ENCODE data around the gene VAT1L. TPM values are rescaled to one million over a fixed set of nuclear protein-coding genes. Genes with fewer than 3 reads are reported as not detected.

VAT1L gene
- total RNA-seq, 2 donors from 2014 or later: 0.73 to 1.6 TPM

DNA sequence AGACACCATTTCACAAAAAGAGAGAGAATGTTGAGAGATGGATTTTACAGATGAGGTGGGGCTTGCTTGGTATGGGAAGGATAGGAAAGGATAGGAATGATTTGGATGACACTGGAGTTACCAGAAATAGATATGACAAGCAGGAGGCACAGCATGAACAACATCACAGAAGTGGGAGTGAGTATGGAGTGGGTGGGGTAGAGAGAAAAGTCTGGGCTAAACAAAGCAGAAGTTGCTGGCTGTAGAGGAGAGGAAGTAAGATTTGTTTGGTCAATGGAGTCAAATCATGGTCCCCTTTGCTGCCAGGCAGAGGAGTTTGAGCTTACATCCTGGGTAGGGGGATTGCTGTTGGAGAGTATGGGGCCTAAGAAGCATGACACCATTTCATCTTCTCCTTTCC, 101.7 kb downstream of the VAT1L start:
- DNase-seq (no peak), ATAC-seq (no peak)
- intact Hi-C loops (cut with DNase I, micrococcal nuclease): no loop called here

DNA sequence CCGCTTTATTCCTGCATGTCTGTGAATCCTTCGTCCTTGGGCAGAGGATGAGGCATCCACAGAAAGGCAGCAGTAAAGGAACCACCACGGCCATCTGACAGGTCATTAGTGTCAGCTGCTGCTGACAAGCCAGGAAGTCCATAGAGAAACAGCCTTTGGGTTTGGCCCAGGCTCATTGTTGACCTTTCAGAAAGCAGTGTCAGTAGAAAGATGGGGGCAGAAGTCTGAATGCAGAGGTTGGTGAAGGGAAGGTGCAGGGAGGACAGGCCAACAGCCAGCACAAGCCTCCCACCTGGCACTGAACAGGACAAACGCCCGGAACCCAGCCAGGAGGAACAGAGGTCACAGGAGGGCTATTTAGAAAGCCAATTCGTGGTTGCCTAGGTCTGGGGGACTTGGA, 105.8 kb downstream of the VAT1L start:
- DNase-seq (no peak), ATAC-seq (no peak)
- intact Hi-C loops (cut with DNase I, micrococcal nuclease): no loop called here

DNA sequence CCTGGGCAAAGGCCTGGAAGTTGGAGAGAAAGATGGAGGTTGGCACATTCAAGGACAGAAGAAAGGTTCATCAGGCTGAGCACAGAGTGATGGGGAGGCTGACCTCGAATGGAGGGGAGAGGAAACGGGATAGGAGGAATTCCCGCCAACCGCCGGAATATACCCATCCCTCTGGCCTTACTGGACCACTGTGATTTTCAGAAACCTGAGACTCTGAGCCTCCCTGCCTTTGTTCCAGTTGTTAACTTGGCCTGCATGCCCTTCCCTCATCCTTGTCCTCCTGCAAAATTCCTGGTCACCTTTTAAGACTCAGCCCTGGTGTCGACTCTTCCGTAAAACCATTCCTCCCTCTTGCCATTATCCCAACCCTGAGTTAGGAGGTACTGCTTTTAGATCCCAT, 107.6 kb downstream of the VAT1L start:
- no peak for ATAC-seq
- intact Hi-C loops (cut with DNase I, micrococcal nuclease): no loop called here
- no peak for DNase-seq

DNA sequence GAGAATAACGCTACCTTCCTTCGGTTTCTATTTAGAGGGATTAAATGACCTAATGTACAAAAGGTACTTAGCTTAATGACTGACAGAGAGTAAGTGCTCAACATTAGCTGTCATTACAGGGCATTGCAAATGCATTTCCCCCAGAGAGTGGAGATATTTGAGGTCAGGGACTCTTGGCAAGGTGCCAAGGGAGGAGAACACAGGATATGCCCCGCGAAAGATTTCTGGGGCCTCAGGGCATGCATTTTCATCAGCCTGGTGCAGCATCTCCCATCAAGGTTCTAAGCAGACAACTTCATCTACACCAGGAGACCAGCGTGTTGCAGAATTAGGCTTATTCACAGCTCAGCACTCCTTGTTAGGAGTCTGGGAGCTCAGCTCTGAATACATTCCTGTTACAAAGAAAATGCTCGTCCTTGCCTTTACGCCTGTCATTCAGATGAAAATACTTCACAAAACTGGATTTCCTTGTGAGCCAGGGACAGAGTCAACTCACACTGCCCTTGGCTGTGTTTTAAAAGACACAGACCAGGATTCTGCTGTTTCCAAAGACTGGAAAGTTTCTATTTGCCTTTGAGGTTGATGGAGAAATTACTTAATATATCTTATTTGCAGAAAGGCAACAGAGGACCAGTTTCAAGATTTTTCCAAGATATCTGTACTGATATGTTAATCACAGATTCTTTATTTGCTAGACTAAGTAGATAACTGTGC, 108.2 kb downstream of the VAT1L start:
- DNase-seq (no peak), ATAC-seq (no peak)
- intact Hi-C loops (cut with DNase I, micrococcal nuclease): no loop called here

DNA sequence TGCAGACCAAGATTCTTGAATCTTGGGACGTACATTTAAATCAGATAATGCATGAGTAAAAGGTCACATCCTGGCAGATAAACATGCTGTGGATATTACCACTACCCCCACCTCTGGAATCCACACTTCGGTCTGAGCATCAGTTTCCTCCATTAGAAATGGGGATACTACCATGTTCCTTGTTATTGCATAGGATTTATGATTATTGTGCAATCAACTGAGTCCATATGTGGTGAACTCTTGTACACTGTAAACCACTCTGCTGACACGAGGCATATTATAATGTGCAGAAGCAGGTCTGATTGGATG, 108.7 kb downstream of the VAT1L start:
- DNase-seq (no peak), ATAC-seq (peak; percentile 59)
- intact Hi-C loops (cut with DNase I, micrococcal nuclease): no loop called here

DNA sequence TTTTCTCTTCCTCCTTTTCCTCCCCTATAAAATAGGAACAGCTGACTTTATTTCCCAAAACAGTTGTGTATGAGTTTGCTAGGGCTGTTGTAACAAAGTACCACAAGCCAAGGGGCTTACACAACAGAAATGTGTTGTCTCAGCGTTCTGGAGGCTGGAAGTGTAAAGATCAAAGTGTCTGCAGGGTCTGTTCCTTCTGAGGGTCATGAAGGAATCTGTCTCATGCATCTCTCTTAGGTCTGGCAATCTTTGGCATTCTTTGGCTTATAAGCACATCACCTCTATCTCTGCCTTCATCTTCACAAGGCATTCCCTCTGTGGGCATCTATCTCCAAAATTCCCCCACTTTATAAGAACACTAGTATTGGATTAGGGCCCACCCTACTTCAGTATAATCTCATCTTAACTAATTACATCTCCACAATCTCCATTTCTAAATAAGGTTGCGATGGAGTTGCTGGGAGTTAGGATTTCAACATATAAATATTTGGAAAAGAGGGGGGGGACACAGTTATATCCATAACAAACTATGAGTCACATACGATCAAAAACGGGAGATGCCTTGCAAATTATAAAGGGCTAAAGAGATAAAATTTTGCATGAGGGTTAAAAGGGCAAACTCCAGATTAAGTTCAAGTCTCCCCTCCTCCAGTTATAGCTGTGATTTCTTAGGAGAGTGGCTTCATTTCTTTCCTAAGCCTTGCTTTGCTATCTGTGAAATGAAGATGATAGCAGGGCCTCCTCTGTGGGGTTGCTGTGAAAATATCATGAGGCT, 109.7 kb downstream of the VAT1L start:
- no peak for ATAC-seq
- DNase-seq: no peak
- intact Hi-C loops (cut with DNase I, micrococcal nuclease): no loop called here

DNA sequence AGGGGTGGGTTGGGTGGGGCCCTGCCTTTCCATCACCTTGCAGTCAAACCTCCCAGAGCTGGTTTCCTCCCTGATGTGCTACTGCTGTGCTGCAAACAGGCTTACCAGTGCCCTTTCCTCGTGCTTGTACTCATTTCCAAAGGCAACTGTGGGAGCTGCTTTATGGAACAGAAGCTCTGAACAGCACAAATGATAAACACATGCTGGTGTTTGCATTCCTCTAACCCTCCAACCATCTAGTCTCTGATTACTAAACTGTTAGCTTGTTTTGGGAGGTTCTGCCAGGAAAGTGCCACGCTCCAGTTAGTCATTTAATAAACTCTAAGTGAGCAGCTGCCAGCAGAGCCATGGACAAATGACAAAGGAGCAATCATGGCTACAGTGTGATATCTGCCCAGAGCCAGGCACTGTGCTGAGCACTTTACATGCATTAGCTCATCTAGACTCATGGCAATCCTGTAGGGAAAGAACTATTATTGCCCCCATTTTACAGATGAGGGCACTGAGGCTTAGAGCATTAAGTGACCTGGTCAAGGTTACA, 110.4 kb downstream of the VAT1L start:
- DNase-seq: no peak
- no peak for ATAC-seq
- intact Hi-C loops (cut with DNase I, micrococcal nuclease): no loop called here

DNA sequence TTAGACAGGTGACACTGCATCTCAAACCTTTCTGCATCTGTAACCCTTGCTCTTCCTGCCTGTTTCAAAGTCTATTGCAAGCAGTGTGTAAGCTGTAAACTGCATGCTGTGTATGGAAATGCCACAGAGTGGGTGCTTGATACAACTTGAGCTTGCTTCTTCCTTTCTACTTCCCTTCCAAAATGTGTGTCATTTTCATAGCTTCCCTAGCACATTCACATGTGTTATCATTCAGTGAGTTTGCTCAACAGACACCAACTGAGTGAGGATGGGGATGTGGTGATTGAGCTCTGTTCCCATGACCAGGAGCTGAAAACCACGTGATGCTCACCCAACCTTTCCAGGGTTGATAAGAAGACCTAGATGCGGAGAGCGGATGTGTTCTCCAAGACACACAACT, 111.1 kb downstream of the VAT1L start:
- intact Hi-C loops (cut with DNase I, micrococcal nuclease): no loop called here
- no peak for DNase-seq
- ATAC-seq: no peak

DNA sequence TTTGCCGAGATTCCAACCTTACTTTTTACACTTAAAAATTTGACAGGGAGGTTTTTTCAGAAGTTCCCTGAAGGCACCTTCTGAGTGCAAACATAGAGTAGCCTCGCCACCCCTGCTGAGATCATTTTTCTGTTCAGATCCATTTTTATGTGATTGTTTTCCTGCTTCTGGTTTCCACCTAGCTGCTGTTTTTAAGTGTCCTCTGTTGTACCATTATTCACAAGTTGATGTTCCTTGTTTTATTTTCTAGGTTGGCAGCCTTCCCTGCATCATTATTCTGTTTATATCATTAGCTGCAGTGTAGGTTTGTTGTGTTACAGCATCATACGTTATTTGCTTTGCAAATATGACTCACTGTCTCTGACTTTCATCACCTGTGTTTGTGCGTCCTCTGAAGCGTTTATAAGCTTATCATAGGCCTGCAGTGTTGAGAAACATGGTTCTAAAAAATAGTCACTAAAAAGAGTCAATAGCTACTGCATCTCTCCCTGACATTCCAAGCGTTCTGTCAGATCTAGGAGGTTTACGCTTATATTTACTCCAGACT, 117.1 kb downstream of the VAT1L start:
- no peak for ATAC-seq
- intact Hi-C loops (cut with DNase I, micrococcal nuclease): no loop called here
- no peak for DNase-seq

DNA sequence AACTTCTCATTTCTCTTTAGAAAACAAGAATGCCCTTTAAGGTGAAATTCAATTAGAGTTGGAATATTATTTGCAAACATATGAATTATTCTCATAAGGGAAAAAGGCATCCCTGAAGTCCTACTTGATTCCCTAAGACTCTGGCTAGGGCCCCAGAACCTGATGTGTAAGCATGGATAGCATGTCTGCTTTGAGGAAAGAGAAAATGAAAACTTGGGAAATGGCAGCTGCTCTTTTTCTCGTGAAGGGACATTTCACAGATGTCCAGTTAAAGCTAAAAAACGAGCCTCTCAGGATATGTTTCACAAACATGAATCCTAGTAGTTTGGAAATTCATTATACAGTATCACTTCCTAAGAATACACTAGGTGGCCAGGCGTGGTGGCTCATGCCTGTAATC, 121.7 kb downstream of the VAT1L start:
- intact Hi-C loops (cut with DNase I, micrococcal nuclease): no loop called here
- no peak for ATAC-seq
- DNase-seq: no peak

DNA sequence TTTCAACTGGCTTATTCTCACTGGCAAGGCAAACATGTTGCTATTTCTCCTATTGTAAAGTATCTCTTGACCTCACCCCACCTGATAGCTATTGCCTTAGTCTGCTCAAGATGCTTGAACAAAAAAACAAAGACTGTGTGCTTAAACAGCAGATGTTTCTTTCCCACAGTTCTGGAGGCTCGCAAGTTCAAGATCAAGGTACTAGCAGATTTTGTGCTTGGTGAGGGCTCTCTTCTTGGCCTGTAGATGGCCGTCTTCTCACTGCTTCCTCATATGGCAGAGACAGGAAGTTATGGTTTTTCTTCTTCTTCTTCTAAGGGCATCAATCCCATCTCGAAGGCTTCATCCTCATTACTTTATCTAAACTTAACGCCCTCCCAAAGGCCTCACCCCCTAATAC, 124.3 kb downstream of the VAT1L start:
- ATAC-seq (no peak), DNase-seq (no peak)
- intact Hi-C loops (cut with DNase I, micrococcal nuclease): no loop called here

DNA sequence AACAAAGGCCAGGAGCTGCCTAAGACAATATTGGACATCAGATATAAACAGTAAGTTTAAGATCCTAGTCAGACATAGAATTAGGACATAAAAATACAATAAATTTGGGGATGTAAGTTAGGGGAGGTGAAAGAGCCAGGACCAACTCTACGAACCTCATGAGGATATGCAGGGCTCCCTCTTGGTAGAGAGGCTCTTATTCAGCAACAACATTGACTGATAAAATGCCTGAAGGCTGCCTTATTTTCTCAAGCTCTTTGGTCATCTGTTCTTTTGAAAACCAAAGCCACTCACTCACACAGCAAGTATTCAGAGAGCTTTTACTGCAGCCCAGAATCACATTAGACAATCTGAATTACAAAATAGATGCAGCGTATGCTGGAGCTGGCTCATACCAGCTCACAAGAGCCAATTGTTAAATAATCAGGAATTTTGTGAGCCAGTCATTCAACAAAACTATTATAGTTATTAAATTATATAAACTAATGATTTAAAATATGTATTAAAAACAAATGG, 125.4 kb downstream of the VAT1L start:
- ATAC-seq: no peak
- DNase-seq: no peak
- intact Hi-C loops (cut with DNase I, micrococcal nuclease): no loop called here

DNA sequence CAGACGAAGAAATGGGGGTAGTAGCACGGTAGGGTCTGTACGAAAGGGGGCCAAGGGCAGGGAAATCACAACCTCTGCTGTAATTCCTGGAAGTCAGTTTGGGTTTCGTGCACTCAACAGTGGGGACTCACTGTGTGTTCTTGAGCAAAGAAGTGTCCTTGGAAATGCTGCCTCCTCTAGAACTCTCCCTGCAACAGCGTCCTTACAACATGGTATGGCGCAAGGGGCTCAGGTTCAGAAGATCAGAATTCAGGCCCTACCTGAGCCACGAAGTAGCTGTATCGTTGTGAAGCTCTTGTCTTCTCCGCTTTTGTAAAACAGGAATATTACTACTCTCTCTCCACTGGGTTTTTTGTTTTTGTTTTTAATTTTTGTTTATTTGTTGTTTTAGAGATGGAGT, 127.7 kb downstream of the VAT1L start:
- DNase-seq: no peak
- intact Hi-C loops (cut with DNase I, micrococcal nuclease): no loop called here
- ATAC-seq: no peak

DNA sequence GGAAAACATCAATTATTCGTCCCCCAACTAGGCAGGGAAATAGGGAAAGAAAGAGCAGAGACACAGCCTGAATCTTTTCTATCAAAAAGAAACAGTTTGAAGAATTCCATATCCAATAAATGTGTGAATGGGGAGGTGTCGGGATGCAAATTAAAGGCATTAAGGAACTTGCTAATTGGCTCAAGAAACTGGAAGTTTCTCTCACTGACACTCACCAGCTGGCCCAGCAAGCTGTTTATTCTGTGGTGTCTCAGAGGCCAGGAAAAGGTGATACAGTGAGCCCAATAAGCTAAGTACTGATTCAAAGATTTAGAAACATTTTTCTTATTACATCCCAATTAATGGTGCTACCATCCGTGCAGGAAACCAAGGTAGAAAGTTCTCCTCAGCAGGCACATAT, 129.6 kb downstream of the VAT1L start:
- ATAC-seq (no peak), DNase-seq (no peak)
- intact Hi-C loops (cut with DNase I, micrococcal nuclease): no loop called here

DNA sequence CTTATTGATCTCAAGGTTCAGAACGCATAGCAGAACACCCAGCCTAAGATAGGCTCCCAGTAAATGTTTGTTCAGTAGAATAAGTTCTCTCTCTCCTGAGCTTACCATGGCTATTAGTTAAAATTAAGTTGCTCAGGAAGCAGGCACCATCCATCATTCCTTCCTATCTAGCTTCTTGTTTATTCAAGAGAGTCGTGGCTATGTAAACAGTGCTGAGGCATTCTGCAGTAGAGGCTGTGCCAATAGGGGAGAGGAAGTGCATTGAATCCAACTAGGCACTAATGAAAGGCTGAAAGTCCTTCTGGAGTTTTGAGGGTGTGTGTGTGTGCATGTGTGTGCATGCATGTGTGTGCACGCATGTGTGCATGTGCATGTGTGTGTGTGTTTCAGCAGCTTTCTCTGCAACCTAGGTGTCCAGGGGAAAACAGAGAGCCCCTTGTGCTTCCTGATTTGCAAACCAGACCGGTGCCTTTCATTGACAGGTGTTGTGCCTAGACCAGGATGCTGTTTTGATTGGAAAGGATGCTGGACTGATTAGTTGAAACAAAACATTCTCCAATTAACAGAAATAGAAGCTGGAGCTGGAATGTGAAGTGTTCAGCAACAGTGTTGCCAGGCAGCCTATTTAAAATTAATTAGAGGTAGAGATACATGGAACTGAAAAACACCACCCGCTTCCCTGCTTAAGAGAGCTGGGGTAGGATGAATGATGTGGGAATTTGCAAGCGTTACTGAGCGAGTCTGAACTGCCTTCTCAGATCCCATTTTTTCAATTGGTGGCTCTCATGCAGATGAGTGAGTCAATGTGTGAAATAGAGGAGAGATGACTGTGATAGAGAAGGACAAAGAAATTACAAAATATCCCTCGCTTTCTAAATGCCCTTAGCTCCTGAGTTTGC, 130.7 kb downstream of the VAT1L start:
- no peak for DNase-seq
- intact Hi-C loops (cut with DNase I, micrococcal nuclease): no loop called here

DNA sequence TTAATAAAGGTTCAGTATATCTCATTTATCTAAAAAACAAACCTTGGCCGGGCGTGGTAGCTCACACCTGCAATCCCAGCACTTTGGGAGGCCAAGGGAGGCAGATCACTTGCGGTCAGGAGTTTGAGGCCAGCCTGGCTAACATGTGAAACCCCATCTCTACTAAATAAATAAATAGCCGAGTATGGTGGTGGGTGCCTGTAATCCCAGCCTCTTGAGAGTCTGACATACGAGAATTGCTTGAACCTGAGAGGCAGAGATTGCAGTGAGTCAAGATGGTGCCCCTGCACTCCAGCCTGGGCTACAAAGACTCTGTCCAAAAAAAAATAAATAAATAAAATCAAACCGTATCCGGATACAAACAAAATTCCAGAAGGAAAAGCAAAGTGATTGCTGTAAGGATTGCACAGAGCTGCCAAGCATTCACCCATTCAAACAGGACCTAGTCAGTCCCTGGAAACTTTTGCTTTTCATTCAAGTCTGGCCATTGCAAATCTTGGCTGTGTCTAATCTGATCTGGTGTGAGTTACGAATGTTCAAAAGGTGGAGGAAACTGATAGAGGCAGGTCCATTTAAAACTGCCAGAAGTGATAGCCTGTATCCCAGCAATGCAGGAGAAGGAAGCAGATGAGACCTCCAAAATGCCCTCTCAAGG, 131.5 kb downstream of the VAT1L start:
- intact Hi-C loops (cut with DNase I, micrococcal nuclease): no loop called here
- ATAC-seq (no peak), DNase-seq (no peak)

More for the DNA sequence above, 130.7 kb downstream of the VAT1L start:
- ATAC-seq: peak; percentile 40

DNA sequence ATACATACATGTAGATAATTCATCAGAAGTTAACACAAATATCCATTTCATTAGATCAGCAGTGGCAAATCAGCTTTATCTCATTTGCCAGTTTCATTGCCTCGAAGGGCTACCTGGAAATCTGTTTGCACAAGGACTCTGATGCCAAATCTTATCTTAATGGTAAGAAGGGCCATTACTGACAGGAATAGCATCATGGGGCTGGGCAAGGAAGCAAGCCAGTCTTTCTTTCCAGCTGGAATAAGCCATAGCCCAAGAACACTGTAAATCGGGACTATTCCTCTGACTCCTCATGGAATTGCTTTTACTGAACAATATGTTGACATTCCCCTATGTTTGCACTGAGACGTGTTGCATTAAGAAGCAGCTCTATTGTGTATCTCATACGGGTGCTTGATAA, 132.6 kb downstream of the VAT1L start:
- intact Hi-C loops (cut with DNase I, micrococcal nuclease): no loop called here
- DNase-seq (no peak), ATAC-seq (no peak)

DNA sequence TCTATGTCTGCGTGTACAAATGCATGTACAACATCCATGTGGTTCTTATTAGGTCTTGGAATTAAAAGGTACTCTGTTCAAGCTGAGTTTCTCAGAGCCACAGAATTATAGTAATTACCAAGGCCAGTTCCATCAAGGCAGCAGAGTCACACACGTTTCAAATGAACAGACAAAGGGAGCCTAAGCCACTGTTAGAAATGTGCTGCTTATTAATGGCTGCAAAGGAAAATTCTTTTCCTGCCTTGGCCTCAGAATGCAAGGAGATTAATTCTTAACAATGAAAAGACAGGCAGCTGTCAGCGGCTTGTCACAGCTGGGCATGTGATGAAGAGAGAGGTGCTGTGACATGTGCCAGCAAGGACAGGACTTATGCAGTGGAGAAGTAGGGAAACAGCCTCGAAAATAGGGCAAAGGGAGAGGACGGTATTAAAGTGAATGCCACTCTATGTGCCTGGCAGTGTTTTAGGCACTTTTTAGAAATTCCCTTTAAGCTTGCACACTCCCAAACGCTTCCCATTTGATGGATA, 133.9 kb downstream of the VAT1L start:
- intact Hi-C loops (cut with DNase I, micrococcal nuclease): no loop called here
- no peak for DNase-seq
- no peak for ATAC-seq

Data from left colon (tissue), 2 donors.